GM18867 (cell line): Measurements from ENCODE around the gene LRRC56.
"Not testable (repeated sequence)": the region's sequence is repeated elsewhere in the genome, so short reads cannot be mapped to it uniquely, and the experiment has no call there.

Experiments used
- ATAC-seq: cut with Tn5 transposase; IDR thresholded peaks from one replicate; pipeline ENCODE4 v1.9.1; 2021; ENCODE audit warnings: mild to moderate bottlenecking, moderate library complexity; ENCODE audit not compliant: unreplicated experiment

Gene LRRC56

GRCh38 chr11:501001-501682 lies 36.2 kb upstream of the LRRC56 start:
- no peak for ATAC-seq

- no peak for ATAC-seq
Measured at GRCh38 chr11:501683-502287, 35.5 kb upstream of the LRRC56 start.

DNA sequence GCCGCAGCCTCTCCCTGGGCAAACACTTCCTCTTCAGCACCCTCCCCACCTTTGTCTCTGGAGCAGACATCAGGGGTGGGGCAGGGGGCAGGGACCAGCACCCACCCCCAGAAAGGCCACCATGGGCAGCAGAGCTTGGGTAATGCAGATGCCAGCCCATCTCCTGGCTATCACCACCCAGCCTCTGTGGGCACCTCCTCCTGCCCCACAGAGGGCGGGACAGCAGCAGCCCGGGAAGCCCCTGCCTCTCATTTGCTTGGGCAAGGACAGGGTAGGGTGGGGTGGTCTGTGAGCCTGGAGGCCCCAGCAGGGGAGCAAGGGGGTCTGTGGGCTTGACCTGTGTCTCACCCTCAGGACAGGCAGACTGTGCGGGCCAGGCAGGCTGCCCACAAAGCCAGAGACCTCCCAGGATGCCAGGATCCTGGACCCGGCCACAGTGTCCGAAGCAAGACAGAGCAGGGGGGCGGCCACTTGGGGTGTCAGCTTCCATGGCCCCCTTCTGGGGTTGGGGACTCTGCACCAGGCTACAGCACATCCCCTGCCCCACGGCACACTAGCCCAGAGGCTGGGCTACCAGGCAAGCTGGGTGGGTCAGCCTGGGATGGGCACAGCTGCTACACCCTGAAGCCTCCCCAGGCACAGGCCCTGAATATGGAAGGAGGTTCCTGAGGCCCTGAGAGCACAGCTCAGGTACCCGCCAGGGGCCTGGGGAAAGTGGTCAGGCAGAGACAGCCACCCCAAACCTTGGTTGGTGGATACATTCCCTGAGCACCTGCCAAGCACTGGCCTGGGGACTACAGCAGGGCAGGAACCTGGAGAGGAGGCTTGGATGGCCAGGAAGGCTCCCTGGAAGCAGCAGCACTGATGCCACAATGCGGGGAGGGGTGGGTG lies 34.8 kb upstream of the LRRC56 start:
- ATAC-seq = no peak

GRCh38 chr11:503179-503981 lies 33.9 kb upstream of the LRRC56 start:
- ATAC-seq = no peak

DNA sequence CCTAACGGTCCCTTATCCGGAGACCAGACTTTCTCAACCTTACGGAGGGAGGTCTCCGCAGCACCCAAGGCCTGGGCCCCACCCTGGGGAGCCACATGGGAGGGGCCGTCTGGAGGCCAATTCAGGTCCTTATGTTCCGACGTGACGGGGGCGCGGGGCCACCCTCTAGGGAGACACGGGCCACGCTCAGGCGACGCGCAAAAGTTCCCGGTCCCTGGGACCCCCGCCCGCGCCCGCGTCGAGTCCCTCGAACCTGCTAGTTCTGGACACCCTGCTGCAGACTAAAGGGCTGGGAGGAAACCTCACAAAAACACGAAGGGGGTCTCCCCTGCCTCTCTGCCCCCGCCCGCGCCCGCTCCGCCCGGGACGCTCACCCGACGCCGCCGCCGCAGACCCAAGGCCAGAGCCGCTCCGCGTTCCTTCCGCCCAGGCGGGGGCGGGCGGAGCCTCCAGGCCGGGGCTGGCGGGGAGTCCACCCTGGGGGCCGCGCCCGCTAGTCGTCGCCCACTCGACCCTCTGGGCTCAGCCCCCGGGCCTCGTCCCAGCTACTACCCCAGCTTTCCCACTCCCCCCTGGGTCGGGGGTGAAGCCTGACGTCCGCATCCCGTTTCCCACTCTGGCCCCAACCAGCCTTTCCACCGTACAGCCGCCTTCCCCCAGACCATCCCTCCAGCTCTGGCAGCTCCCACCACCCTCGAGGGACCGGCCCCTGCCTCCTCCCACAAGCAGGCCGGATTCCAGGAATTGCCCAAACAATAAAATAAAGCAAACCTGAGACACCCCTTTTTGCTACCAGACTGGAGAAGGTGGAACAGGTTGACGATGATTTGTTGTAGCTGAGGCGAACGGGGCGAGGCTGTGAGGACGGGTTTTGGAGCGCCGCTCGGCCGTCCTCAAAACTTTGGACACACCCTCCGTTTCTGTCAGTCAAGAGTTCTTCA lies 33.0 kb upstream of the LRRC56 start:
- ATAC-seq = no peak

- ATAC-seq = no peak
Measured at GRCh38 chr11:504994-505344, 32.4 kb upstream of the LRRC56 start.

- ATAC-seq = peak; percentile 63
Measured at GRCh38 chr11:506238-506994, 30.9 kb upstream of the LRRC56 start.

DNA sequence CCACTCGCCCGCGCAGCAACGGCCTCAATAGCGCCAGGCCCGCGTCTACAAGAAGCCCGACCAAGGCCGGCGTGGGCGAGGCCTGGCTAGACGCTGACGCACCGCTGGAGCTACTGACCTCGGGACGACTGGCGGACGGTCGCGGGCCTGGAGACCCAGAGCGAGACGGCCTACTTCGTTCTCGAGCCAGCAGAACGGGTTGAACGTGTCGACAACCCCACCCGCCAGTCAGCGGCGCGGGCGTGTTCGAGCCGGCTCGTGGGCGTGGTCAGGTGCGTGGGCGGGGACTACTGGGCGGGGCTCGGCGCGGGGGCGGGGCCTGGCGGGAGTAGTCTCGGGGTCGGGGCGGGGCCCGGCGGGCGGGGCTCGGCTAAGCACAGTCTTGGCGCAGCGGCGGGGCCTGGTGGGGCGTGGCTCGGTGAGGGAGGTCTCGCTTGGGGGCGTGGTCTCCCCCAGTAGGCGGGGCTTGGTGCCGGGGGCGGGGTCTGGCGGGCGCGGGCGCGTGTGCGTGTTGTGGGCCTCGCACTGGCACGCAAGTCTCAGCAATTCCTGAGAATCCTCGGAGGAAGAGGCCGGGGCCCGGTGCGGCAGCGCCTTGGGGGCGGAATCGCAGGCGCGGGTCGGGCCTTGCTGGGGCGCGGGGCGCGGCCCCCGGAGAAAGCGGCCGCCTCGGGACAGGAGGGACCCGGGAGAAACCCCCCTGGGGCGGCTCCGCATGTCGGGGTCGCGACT lies 30.2 kb upstream of the LRRC56 start, which contains the start of gene RNH1:
Gene RNH1, minus strand, starts transcription at position 248 of the 732 bp plus-strand sequence. CDS start 5,080 bp downstream, outside the sequence.
- peak; percentile 48 for ATAC-seq

DNA sequence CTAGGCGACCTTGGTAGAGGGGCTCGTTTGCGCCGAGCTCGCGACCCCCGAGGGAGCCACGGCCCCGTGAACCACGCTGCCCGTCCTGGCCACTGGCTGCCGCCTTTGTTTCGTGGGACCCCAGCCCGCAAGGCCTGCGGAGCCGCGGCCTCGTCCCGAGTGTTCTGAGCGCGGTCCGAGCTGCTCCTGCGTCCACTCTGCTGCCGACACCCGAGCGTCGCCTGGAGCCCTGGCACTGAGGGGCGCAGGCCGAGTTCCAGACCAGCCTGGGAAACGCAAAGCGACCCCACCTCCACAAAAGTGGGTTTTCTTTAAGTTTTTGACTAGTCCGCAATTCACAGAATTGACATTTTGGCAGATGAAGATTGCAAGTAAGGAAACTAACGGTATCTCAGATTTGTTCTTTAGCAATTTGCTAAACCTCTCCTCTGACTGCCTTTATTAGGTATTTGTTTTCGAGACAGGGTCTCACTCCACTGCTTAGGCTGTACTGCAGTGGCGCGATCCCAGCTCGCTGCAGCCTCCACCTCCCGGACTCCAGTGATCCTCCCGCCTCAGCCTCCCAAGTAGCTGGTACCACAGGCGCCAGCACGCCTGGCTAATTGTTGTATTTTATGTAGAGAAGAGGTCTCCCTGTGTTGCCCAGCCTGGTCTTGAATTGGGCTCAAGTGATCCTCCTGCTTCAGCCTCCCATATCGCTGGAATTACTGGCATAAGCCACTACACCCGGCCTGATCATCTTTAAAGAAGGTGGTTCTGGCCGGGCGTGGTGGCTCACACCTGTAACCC lies 29.4 kb upstream of the LRRC56 start:
- ATAC-seq = no peak

- ATAC-seq = no peak
Measured at GRCh38 chr11:508956-509355, 28.4 kb upstream of the LRRC56 start.

DNA sequence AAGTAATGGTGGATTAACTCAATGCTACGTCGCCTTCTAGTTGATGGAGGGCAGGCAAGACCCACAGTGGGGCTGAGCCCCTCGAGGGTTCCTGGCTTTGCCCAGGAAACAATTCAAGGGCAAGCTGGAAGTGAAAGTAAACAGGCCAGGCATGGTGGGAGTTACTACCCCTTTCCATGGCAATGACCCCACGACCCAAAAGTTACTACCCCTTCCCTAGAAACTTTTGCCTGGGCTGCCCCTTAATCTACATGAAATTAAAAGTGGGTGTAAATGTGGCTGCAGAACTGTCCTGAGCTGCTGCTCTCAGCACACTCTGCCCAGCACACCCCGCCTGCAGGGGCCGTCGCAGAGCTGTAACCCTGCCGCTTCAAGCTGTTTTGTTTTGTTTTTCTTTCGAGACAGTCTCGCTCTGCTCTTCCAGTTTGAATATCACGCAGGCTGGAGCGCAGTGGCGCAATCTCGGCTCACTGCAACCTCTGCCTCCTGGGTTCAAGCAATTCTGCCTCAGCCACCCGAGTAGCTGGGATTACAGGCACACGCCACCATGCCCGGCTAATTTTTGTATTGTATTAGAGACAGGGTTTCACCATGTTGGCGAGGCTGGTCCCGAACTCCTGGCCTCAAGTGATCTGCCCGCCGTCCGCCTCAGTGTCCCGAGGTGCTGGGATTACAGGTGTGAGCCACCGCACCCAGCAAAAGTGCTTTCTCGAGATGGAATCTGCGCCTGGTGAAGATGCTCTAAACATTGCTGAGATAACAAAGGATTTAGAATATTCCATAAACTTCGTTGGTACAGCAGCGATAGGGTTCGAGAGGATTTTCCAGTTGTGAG lies 24.3 kb upstream of the LRRC56 start:
- ATAC-seq = no peak

DNA sequence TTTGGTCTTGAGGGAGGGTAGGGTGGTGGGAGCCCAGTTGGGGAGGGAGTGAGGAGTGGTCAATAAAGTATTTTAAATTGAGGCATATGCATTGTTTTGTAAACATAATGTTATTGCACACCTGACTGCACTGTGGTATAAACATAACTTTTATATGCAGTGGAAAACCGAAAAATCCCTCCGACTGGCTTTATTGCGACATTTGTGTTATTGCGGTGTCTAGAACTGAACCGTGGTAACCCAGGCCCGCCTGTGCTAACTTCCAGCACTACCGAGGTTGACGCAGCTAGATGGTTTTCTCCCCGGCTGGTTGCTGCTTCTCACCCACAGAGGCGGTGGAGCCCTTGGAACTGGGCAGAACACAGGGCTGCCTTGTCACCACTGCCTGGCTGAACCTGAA lies 22.7 kb upstream of the LRRC56 start:
- ATAC-seq = no peak

DNA sequence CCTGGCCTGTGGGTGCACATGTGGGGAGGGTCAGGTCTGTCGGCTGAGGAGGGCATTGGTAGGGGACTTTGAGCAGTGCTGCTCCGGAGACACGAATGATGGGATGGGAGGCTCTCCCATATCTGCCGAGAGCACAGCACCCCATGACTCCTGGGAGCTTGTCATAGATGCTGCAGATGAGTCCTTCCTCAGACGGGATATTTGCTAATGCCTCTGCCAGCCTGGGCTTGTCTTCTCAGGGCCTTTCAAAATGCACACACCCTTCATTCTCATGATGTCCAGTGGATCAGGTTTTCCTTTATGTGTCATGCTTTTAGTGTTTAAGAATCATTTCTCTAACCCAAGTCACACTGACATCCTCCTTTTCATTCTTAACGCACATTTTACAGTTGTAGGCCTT lies 22.2 kb upstream of the LRRC56 start:
- ATAC-seq = no peak

GRCh38 chr11:516400-516799 lies 20.9 kb upstream of the LRRC56 start:
- ATAC-seq = no peak

DNA sequence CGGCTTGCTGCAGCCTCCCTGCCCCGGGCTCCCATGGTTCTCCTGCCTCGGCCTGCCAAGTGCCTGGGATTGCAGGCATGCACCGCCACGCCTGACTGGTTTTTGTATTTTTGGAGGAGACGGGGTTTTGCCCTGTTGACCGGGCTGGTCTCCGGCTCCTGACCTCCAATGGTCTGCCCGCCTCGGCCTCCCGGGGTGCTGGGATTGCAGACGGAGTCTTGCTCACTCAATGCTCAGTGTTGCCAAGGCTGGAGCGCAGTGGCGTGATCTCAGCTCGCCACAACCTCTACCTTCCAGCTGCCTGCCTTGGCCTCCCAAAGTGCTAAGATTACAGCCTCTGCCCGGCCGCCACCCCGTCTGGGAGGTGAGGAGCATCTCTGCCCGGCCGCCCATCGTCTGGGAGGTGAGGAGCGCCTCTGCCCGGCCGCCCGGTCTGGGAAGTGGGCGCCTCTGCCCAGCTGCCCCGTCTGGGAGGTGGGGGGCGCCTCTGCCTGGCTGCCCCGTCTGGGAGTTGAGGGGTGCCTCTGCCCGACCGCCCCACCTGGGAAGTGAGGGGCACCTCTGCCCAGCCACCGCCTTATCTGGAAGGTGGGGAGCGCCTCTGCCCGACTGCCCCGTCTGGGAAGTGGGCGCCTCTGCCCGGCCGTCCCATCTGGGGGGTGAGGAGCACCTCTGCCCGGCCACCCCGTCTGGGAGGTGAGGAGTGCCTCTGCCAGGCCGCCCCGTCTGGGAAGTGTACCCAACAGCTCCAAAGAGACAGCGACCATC lies 20.2 kb upstream of the LRRC56 start:
- ATAC-seq = not testable (repeated sequence)
